ENCODE data around the gene DDI2. TPM values are rescaled to one million over a fixed set of nuclear protein-coding genes. Genes with fewer than 3 reads are reported as not detected.

Gene DDI2
- total and polyA plus RNA-seq, 12 donors, result 2.1 to 29.6 (median 23.9) TPM

GRCh38 chr1:15637826-15638225, 20.6 kb downstream of the DDI2 start:
- intact Hi-C loops (cut with DNase I), result no loop called here
- H3K4me1 ChIP-seq, result no peaks in the 10 kb centered on the region
- ATAC-seq (no peak), DNase-seq (no peak)
- 82 to 84% methylated on average over 4 of the region's 4 CpGs for WGBS, 2 donors
- no peak overlapping the region for H3K27ac ChIP-seq
- H3K36me3 ChIP-seq, result peaks cover 0 to 100% (median 56%) of the 10 kb centered on the region in 9 donors
- H3K9me3 ChIP-seq, result no peaks in the 10 kb centered on the region
- H3K4me3 ChIP-seq, result no peak overlapping the region
- no peaks in the 10 kb centered on the region for H3K27me3 ChIP-seq
- TF ChIP-seq, protein P1, sequence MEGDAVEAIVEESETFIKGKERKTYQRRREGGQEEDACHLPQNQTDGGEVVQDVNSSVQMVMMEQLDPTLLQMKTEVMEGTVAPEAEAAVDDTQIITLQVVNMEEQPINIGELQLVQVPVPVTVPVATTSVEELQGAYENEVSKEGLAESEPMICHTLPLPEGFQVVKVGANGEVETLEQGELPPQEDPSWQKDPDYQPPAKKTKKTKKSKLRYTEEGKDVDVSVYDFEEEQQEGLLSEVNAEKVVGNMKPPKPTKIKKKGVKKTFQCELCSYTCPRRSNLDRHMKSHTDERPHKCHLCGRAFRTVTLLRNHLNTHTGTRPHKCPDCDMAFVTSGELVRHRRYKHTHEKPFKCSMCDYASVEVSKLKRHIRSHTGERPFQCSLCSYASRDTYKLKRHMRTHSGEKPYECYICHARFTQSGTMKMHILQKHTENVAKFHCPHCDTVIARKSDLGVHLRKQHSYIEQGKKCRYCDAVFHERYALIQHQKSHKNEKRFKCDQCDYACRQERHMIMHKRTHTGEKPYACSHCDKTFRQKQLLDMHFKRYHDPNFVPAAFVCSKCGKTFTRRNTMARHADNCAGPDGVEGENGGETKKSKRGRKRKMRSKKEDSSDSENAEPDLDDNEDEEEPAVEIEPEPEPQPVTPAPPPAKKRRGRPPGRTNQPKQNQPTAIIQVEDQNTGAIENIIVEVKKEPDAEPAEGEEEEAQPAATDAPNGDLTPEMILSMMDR (IDR thresholded peaks at IDR 0.05), result no peak

GRCh38 chr1:15639262-15639661, 22.0 kb downstream of the DDI2 start:
- TF ChIP-seq, protein P1 (IDR thresholded peaks at IDR 0.05), result no peak
- peaks cover 0 to 100% (median 51%) of the 10 kb centered on the region in 9 donors for H3K36me3 ChIP-seq
- H3K4me1 ChIP-seq, result no peaks in the 10 kb centered on the region
- DNase-seq, result no peak
- intact Hi-C loops (cut with DNase I), result no loop called here
- H3K9me3 ChIP-seq, result no peaks in the 10 kb centered on the region
- no peak for ATAC-seq
- no peak overlapping the region for H3K27ac ChIP-seq
- no peak overlapping the region for H3K4me3 ChIP-seq
- no peaks in the 10 kb centered on the region for H3K27me3 ChIP-seq

DNA sequence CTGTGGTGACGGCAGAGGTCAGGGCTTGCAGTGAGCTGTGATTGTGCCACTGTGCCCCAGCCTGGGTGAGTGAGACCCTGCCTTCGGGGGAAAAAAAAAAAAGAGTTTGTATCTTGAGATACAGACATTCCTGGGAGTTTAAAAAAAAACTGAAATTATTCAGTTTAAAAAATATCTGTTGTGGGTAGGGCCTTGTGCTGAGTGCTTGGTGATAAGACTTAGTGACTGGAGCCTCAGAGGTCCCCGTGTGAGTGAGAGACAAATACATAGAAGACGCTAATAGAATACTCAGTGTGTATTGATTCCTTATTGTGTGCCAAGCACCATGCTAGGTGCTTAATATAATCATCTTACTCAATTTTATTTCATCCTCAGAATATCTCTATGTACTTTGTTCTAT, 22.7 kb downstream of the DDI2 start:
- no peak overlapping the region for H3K4me3 ChIP-seq
- H3K27ac ChIP-seq, result no peak overlapping the region
- H3K4me1 ChIP-seq, result no peaks in the 10 kb centered on the region
- no peaks in the 10 kb centered on the region for H3K27me3 ChIP-seq
- ATAC-seq (no peak), DNase-seq (no peak)
- intact Hi-C loops (cut with DNase I), result no loop called here
- H3K9me3 ChIP-seq, result no peaks in the 10 kb centered on the region
- peaks cover 0 to 99% (median 44%) of the 10 kb centered on the region in 9 donors for H3K36me3 ChIP-seq
- 90 to 93% methylated on average over 4 of the region's 4 CpGs for WGBS, 2 donors
- TF ChIP-seq, protein P1 (IDR thresholded peaks at IDR 0.05), result no peak

DNA sequence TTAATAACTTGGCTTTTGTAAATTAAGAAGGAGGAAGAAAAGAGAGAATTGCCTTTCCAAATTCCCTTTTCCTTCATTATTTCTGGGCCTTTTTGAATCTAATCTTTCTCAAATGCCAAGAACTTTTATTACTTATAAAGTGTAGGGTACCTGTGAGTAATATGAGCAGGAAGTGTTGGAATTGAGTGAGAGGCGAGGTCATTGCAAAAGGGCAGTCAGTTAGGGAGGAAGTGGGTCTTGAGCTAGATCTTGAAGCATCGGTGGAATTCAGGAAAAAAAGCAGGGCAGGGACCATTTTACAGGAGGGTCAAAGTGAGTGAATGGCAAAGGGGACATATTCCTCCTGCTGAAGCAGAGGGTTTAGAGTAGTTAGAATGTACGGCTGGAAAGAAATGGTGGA, 23.4 kb downstream of the DDI2 start:
- WGBS, 2 donors, result 89 to 92% methylated on average over 3 of the region's 3 CpGs
- peaks cover 0 to 99% (median 38%) of the 10 kb centered on the region in 9 donors for H3K36me3 ChIP-seq
- TF ChIP-seq, protein P1 (IDR thresholded peaks at IDR 0.05), result no peak
- H3K27me3 ChIP-seq, result no peaks in the 10 kb centered on the region
- DNase-seq (no peak), ATAC-seq (no peak)
- intact Hi-C loops (cut with DNase I), result no loop called here
- no peaks in the 10 kb centered on the region for H3K4me1 ChIP-seq
- H3K9me3 ChIP-seq, result no peaks in the 10 kb centered on the region
- no peak overlapping the region for H3K4me3 ChIP-seq
- H3K27ac ChIP-seq, result no peak overlapping the region

Data from heart right ventricle (tissue), 16 donors.